Measurements from ENCODE around the gene KIF20A. TPM values are rescaled to one million over a fixed set of nuclear protein-coding genes. Genes with fewer than 3 reads are reported as not detected.

The KIF20A gene
- total and polyA plus RNA-seq, 4 donors: 0.33 to 32.3 (median 1.4) TPM

DNA sequence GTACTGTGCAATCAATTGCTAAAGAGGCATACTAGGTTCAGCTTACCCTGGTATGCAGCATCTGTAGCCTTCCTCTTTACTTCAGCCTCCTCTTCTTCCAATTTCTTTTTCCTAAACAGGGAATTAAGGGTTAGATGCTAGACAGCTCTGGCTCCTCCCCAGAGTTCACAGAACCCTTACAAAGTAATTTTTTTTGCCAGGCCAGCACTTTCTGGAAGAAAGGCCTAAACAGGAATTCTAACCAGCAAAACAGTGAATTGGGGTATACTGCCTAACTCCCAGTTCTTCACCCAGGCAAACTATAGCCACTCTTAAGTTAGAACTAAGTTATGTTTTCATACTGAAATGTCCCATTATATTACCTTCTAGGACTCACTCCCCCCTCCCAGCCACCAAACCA is 8.6 kb upstream of the KIF20A start:
- Histone ChIP-seq H3K27ac (ENCODE audit: low read depth in 1 of 2, low read length in 2 of 2) (no peak overlapping the region), H3K9ac (ENCODE audit: low read depth in 1 of 2, low read length in 2 of 2) (no peak overlapping the region), H3K4me3 (ENCODE audit: low read depth in 1 of 3, low read length in 3 of 3) (no peak overlapping the region), H3K27me3 (ENCODE audit: control insufficient read depth in 4 of 4, insufficient read depth in 4 of 4, low read length in 3 of 4) (no peaks in the 10 kb centered on the region), H3K36me3 (ENCODE audit: control insufficient read depth in 4 of 4, insufficient read depth in 3 of 4, low read depth in 1 of 4, low read length in 3 of 4) (peaks cover 23 to 78% (median 66%) of the 10 kb centered on the region in 4 donors), H3K9me3 (ENCODE audit: control insufficient read depth in 4 of 4, low read length in 3 of 4) (no peaks in the 10 kb centered on the region), H3K4me1 (ENCODE audit: control insufficient read depth in 4 of 4, insufficient read depth in 4 of 4, low read length in 3 of 4) (no peaks in the 10 kb centered on the region)
- TF ChIP-seq RXRA (IDR thresholded peaks at IDR 0.05): no peak
- no peak for TF ChIP-seq FOXA1 (IDR thresholded peaks at IDR 0.05)
- no peak for TF ChIP-seq JUND (IDR thresholded peaks at IDR 0.05)
- no peak for TF ChIP-seq CTCF (IDR thresholded peaks at IDR 0.05; ENCODE audit: low read depth, low read length, missing input control)
- no peak for TF ChIP-seq NR2F2 (IDR thresholded peaks at IDR 0.05)
- TF ChIP-seq FOXA2 (IDR thresholded peaks at IDR 0.05): no peak
- TF ChIP-seq YY1 (IDR thresholded peaks at IDR 0.05): no peak
- TF ChIP-seq TAF1 (conservative IDR thresholded peaks at IDR 0.05): no peak
- no peak for DNase-seq (ENCODE audit: low spot score)

GRCh38 chr5:138177941-138178515 is 884 bp upstream of the KIF20A start:
- under 1% methylated on average over 16 of the region's 16 CpGs for WGBS
- no peak for TF ChIP-seq JUND (IDR thresholded peaks at IDR 0.05)
- peak; percentile 37 to 42 for TF ChIP-seq HNF4A (conservative IDR thresholded peaks at IDR 0.05)
- TF ChIP-seq ZBTB33 (IDR thresholded peaks at IDR 0.05): no peak
- H3K27ac ChIP-seq (ENCODE audit: low read depth in 1 of 2, low read length in 2 of 2): peak overlapping the region; percentile 84 to 89

DNA sequence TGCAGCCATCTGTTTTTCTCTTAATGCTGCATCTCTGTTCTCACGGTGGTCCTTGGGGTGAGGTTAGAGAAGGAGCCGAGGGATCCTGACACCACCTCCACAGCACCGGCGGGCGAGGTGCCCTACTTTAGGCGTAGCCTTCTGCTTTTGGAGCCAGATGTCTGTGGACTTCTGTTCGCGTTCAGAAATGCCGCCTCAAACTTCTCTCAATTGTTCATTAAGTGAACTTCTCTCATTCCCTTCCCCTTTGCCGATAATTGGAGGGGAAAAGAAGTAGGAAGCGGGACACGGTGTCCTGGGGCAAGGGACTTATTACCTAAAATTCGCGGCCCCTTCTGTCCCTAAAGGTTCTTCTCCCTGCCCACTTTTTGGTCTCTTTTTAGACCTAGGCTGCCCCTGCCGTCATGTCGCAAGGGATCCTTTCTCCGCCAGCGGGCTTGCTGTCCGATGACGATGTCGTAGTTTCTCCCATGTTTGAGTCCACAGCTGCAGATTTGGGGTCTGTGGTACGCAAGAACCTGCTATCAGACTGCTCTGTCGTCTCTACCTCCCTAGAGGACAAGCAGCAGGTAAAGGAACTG is 455 bp downstream of the KIF20A start:
- Histone ChIP-seq H3K27ac (ENCODE audit: low read depth in 1 of 2, low read length in 2 of 2) (no peak overlapping the region), H3K9ac (ENCODE audit: low read depth in 1 of 2, low read length in 2 of 2) (no peak overlapping the region), H3K4me1 (ENCODE audit: control insufficient read depth in 4 of 4, insufficient read depth in 4 of 4, low read length in 3 of 4) (peaks cover 3 to 15% (median 13%) of the 10 kb centered on the region in 4 donors), H3K36me3 (ENCODE audit: control insufficient read depth in 4 of 4, insufficient read depth in 3 of 4, low read depth in 1 of 4, low read length in 3 of 4) (peaks cover under 1 to 7% (median 7%) of the 10 kb centered on the region in 4 donors), H3K9me3 (ENCODE audit: control insufficient read depth in 4 of 4, low read length in 3 of 4) (no peaks in the 10 kb centered on the region), H3K27me3 (ENCODE audit: control insufficient read depth in 4 of 4, insufficient read depth in 4 of 4, low read length in 3 of 4) (no peaks in the 10 kb centered on the region), H3K4me3 (ENCODE audit: low read depth in 1 of 3, low read length in 3 of 3) (peak overlapping the region in 2 of 3 donors; percentile 43 to 58)
- WGBS: 2% methylated on average over 23 of the region's 23 CpGs
- DNase-seq (ENCODE audit: low spot score): peak; percentile 34
- TF ChIP-seq HNF4G (IDR thresholded peaks at IDR 0.05) (no peak), ATF3 (IDR thresholded peaks at IDR 0.05) (no peak), JUND (IDR thresholded peaks at IDR 0.05) (no peak), NR2F2 (IDR thresholded peaks at IDR 0.05) (no peak), SP1 (IDR thresholded peaks at IDR 0.05) (no peak), FOXA2 (IDR thresholded peaks at IDR 0.05) (no peak), EGR1 (IDR thresholded peaks at IDR 0.05; ENCODE audit: low read depth in 2 of 2) (no peak), RAD21 (IDR thresholded peaks at IDR 0.05) (no peak), CTCF (IDR thresholded peaks at IDR 0.05; ENCODE audit: low read depth, low read length, missing input control) (no peak), HNF4A (conservative IDR thresholded peaks at IDR 0.05) (no peak)
- TF ChIP-seq, protein P1, sequence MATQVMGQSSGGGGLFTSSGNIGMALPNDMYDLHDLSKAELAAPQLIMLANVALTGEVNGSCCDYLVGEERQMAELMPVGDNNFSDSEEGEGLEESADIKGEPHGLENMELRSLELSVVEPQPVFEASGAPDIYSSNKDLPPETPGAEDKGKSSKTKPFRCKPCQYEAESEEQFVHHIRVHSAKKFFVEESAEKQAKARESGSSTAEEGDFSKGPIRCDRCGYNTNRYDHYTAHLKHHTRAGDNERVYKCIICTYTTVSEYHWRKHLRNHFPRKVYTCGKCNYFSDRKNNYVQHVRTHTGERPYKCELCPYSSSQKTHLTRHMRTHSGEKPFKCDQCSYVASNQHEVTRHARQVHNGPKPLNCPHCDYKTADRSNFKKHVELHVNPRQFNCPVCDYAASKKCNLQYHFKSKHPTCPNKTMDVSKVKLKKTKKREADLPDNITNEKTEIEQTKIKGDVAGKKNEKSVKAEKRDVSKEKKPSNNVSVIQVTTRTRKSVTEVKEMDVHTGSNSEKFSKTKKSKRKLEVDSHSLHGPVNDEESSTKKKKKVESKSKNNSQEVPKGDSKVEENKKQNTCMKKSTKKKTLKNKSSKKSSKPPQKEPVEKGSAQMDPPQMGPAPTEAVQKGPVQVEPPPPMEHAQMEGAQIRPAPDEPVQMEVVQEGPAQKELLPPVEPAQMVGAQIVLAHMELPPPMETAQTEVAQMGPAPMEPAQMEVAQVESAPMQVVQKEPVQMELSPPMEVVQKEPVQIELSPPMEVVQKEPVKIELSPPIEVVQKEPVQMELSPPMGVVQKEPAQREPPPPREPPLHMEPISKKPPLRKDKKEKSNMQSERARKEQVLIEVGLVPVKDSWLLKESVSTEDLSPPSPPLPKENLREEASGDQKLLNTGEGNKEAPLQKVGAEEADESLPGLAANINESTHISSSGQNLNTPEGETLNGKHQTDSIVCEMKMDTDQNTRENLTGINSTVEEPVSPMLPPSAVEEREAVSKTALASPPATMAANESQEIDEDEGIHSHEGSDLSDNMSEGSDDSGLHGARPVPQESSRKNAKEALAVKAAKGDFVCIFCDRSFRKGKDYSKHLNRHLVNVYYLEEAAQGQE (IDR thresholded peaks at IDR 0.05): no peak
- TF ChIP-seq, protein P2, sequence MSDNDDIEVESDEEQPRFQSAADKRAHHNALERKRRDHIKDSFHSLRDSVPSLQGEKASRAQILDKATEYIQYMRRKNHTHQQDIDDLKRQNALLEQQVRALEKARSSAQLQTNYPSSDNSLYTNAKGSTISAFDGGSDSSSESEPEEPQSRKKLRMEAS (IDR thresholded peaks at IDR 0.05): no peak

More at GRCh38 chr5:138177941-138178515, 884 bp upstream of the KIF20A start:
- DNase-seq (ENCODE audit: low spot score): peak; percentile 49
- Histone ChIP-seq H3K9me3 (ENCODE audit: control insufficient read depth in 4 of 4, low read length in 3 of 4) (no peaks in the 10 kb centered on the region), H3K4me3 (ENCODE audit: low read depth in 1 of 3, low read length in 3 of 3) (peak overlapping the region; percentile 83 to 96 (median 88)), H3K9ac (ENCODE audit: low read depth in 1 of 2, low read length in 2 of 2) (peak overlapping the region; percentile 76 to 91), H3K36me3 (ENCODE audit: control insufficient read depth in 4 of 4, insufficient read depth in 3 of 4, low read depth in 1 of 4, low read length in 3 of 4) (peaks cover 0 to 16% (median 9%) of the 10 kb centered on the region in 4 donors), H3K4me1 (ENCODE audit: control insufficient read depth in 4 of 4, insufficient read depth in 4 of 4, low read length in 3 of 4) (peaks cover 3 to 15% (median 13%) of the 10 kb centered on the region in 4 donors), H3K27me3 (ENCODE audit: control insufficient read depth in 4 of 4, insufficient read depth in 4 of 4, low read length in 3 of 4) (no peaks in the 10 kb centered on the region)
